ENCODE results near the gene MANBA. TPM values are rescaled to one million over a fixed set of nuclear protein-coding genes. Genes with fewer than 3 reads are reported as not detected.
A peak's percentile ranks its signal among the peaks of the same experiment; 100 is the strongest.

The MANBA gene
- total RNA-seq, 6 experiments from 2014 or later: 31.2 to 57.9 (median 36.0) TPM

GRCh38 chr4:102780476-102781144 is 19.8 kb upstream of the MANBA start:
- no peaks in the 10 kb centered on the region for H3K27me3 Mint-ChIP-seq (ENCODE audit: insufficient read depth)
- no peak overlapping the region for H3K27ac Mint-ChIP-seq
- H3K4me3 Mint-ChIP-seq: no peak overlapping the region
- peak; percentile 54 for DNase-seq
- peaks cover 8% of the 10 kb centered on the region for H3K4me1 Mint-ChIP-seq (ENCODE audit: low read depth)
- H3K36me3 Mint-ChIP-seq (ENCODE audit: low read depth): no peaks in the 10 kb centered on the region
- TF ChIP-seq CTCF (IDR thresholded peaks at IDR 0.05): no peak
- H3K9me3 Mint-ChIP-seq: no peaks in the 10 kb centered on the region

- Mint-ChIP-seq H3K4me3 (no peak overlapping the region), H3K4me1 (ENCODE audit: low read depth) (peaks cover 8% of the 10 kb centered on the region), H3K27ac (no peak overlapping the region), H3K27me3 (ENCODE audit: insufficient read depth) (no peaks in the 10 kb centered on the region), H3K36me3 (ENCODE audit: low read depth) (no peaks in the 10 kb centered on the region), H3K9me3 (no peaks in the 10 kb centered on the region)
- DNase-seq: no peak
- no peak for TF ChIP-seq CTCF (IDR thresholded peaks at IDR 0.05)
These were observed 18.4 kb upstream of the MANBA start for GRCh38 chr4:102779204-102779603.

GRCh38 chr4:102778720-102779119 is 18.0 kb upstream of the MANBA start:
- Mint-ChIP-seq H3K4me3 (no peak overlapping the region), H3K27ac (no peak overlapping the region)

GRCh38 chr4:102775805-102776204 is 15.0 kb upstream of the MANBA start:
- no peak for DNase-seq
- Mint-ChIP-seq H3K9me3 (no peaks in the 10 kb centered on the region), H3K4me1 (ENCODE audit: low read depth) (peaks cover 8% of the 10 kb centered on the region), H3K27ac (no peak overlapping the region), H3K36me3 (ENCODE audit: low read depth) (no peaks in the 10 kb centered on the region), H3K27me3 (ENCODE audit: insufficient read depth) (no peaks in the 10 kb centered on the region), H3K4me3 (no peak overlapping the region)
- no peak for TF ChIP-seq CTCF (IDR thresholded peaks at IDR 0.05)

More at GRCh38 chr4:102778720-102779119, 18.0 kb upstream of the MANBA start:
- Mint-ChIP-seq H3K27me3 (ENCODE audit: insufficient read depth) (no peaks in the 10 kb centered on the region), H3K36me3 (ENCODE audit: low read depth) (no peaks in the 10 kb centered on the region), H3K9me3 (no peaks in the 10 kb centered on the region), H3K4me1 (ENCODE audit: low read depth) (peaks cover 8% of the 10 kb centered on the region)
- TF ChIP-seq CTCF (IDR thresholded peaks at IDR 0.05): no peak
- no peak for DNase-seq

GRCh38 chr4:102774254-102774653 is 13.5 kb upstream of the MANBA start:
- Mint-ChIP-seq H3K36me3 (ENCODE audit: low read depth) (no peaks in the 10 kb centered on the region), H3K27me3 (ENCODE audit: insufficient read depth) (no peaks in the 10 kb centered on the region), H3K27ac (no peak overlapping the region), H3K4me1 (ENCODE audit: low read depth) (no peaks in the 10 kb centered on the region), H3K9me3 (no peaks in the 10 kb centered on the region), H3K4me3 (no peak overlapping the region)
- no peak for DNase-seq
- TF ChIP-seq CTCF (IDR thresholded peaks at IDR 0.05): no peak

Data from HFFc6 (cell line).